Right forelimb (tissue), 1 donor: ENCODE data around the gene PRDM7.

ENCODE experiments used
- DNase-seq: peaks from one replicate; pipeline ENCODE4 v3.0.0-alpha.2; 2018

Gene PRDM7

GRCh38 chr16:90033387-90033786 lies 43.7 kb downstream of the PRDM7 start:
- no peak for DNase-seq

GRCh38 chr16:90032674-90033331 lies 44.3 kb downstream of the PRDM7 start:
- no peak for DNase-seq

DNA sequence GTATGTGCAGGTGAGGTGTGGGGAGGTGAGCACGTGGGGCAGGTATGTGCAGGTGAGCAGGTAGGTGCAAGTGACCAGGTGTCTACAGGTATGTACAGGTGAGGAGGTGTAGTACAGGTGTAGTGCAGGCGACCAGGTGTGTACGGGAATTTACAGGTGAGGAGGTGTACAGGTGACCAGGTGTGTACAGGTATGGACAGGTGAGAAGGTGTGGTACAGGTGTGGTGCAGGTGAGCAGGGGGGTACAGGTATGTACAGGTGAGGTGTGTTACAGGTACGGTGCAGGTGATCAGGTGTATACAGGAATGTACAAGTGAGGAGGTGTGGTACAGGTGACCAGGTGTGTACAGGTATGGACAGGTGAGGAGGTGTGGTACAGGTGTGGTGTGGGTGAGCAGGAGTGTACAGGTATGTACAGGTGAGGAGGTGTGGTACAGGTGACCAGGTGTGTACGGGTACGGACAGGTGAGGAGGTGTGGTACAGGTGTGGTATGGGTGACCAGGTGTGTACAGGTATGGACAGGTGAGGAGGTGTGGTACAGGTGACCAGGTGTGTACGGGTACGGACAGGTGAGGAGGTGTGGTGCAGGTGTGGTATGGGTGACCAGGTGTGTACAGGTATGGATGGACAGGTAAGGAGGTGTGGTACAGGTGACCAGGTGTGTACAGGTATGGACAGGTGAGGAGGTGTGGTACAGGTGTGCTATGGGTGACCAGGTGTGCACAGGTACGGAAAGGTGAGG lies 45.0 kb downstream of the PRDM7 start:
- DNase-seq = peak; percentile 72

DNA sequence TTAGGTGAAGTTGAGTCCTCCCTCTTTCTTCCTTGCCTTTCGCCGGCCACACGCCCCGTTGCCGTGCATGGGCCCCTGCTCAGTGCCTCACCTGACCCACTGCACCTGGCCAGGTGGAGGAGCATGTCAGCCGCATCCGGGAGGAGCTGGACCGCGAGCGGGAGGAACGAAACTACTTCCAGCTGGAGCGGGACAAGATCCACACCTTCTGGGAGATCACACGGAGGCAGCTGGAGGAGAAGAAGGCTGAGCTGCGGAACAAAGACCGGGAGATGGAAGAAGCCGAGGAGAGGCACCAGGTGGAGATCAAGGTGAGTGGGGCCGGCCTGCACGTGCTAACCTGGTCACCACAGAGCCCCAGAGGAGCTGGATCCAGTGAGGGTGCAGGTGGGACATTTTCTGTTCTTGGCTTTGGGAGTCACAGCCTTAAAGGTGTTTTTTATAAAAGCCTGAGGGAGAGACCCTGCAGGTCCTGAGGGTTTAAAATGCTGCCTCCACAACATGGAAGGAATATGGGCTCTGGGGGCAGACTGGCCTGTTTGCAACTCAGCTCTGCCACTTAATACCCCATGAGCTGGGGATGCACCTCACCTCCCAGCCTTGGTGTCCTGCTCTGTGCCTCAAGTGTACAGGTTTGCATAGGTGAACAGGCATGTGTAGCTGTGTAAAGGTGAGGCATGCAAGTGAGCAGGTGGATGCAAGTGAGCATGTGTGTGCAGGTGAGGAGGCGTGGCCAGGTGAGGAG lies 45.8 kb downstream of the PRDM7 start:
- DNase-seq = no peak

- no peak for DNase-seq
Measured at GRCh38 chr16:90028985-90029384, 48.1 kb downstream of the PRDM7 start.

- DNase-seq = no peak
Measured at GRCh38 chr16:90027611-90028010, 49.5 kb downstream of the PRDM7 start.

DNA sequence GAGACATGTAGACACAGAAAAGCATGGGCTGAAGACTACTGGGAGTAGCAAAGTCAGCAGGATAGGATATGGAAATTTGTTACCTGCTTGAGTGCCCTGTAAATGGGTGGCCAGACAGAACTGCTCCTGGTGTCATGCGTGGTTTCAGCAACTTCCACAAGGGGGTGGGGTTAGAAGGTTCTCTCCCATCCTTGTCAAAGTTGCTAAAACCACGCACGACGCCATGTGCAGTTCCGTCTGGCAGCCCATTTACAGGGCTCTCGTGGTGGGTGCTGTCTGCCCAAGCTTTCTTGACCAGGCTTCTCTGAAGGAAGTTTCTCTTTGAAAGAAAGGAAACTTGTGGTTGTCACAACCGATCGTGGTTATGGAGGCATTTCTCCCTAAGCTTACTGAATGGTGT lies 51.0 kb downstream of the PRDM7 start:
- no peak for DNase-seq

- DNase-seq = no peak
Measured at GRCh38 chr16:90023078-90023447, 54.1 kb downstream of the PRDM7 start.

DNA sequence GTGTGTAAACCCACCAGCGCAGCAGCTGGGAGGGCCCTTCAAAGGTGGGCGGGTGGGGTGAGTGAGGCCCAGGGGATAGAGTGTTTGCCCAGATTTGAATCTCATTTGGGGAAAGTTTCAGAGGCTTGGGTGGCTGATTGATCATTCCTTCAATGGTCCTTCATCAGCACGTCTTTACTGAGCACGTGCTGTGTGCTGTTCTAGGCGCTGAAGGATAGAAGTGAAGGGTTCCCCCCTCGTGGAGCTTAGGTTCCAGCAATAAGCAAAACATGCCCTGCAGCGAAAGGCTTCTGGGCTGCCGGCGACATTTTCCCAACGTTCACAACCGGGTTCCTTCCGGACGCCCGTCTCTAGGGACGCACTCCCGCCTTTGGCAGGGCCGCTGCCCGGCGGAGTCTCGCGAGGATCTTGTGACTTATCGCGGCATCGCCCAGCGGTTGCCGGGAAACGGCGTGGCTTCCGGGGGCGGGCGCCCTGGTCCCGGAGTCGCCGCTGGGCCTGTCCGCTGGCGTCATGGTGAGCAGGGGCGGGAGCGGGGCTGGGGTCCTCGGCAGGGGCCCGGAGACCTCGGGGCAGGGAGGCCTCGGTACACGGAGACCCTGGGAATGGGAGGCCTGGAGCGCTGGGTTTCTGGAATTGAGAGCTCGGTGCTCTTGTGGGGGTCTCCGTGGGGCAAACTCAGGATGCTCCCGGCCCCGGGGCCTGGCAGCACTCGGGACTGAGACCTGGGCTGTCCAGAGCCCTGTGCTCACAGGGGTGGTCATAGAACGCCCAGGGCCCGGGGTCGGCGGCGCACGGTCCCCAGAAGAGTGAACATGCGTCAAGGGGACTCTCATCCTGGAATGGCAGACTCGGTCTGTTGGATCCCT lies 54.7 kb downstream of the PRDM7 start:
- peak; percentile 92 for DNase-seq

DNA sequence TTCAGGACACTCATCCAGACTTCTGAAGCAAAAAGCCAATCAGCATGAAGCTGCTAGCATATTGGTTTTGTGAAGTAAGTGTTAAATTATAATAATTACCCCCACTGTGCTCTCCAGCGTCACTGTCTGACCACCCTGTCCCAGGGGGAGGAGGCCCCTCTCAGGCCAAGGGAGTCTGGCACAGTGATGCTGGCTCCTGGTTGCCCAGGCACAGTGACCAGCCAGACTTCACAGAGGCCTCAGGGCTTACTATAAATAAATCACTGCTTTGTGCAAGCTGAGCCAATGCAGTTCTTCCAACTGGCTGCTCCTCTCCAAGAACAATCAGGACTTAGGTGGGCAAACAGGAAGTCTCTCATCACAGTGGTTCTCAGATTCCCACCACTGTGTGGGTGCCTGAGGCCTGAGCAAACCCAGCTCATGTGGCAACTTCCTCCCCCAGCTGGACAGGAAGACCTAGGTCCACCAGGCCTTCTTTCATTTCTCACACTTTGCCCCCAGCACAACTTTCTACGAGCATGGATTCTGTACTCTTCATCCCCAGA lies 56.2 kb downstream of the PRDM7 start:
- no peak for DNase-seq

DNA sequence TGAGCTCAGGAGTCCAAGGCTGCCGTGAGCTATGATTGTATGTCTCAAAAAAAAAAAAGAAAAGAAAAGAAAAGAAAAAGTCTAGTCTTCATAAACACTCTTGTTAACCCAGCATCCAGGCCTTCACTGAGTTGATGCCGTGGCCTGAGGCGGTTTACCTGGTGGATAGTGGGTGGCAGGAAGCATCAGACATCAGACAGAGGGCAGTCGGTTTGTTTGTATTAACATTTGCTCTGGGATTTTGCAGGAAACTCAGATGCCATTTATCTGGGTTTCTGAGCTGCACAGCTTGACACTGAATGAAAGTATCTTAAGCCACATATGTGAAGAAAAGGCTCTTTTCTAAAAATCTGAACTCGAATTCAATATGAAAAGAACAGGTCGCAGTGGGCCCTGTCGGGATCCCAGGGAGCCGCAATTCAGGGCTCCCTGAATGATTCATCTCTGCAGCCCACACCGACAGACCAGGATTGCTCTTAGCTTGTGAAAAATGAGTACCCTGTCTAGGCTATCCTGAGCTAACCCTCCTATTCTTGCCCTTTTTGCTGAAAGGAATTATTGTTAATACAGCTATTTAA lies 56.8 kb downstream of the PRDM7 start:
- DNase-seq = no peak

DNA sequence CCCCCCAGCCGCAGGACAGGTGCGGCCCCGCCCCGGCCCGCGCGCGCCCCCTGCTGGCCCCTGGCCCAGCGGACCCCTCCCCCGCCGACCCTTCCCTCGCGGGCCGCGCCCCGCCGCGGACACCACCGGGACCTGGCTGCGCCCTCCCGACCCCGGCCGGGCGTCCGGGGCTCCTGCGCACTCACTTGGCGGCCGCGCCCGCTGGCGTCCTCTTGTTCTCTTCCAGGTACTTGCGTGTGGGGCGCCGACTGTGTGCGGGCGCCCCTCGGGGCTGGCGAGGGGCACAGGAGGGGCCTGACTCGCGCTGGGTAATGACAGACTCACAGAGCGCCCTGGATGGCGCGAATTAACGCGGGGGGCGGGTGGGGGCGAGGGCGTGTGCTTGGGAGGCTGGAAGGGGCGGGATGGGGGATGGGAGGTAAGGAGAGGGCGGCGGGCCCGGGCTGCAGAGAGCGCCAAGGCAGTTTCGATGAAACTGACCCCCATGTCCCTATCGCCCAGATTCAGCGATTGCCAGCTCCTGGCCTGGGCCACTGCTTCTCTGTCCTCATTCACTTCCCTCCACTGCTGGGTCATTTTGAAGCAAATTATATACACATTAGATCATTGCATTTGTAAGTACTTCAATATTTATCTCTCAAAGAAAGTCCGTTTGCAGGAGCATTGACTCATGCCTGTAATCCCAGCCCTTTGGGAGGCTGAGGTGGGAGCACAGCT lies 57.4 kb downstream of the PRDM7 start:
- no peak for DNase-seq

- DNase-seq = no peak
Measured at GRCh38 chr16:90018652-90019542, 58.2 kb downstream of the PRDM7 start, which contains the start of gene DBNDD1. TSS of gene DBNDD1 (minus strand) at chr16:90019456. CDS start at chr16:90019341, 115 bp downstream.

DNA sequence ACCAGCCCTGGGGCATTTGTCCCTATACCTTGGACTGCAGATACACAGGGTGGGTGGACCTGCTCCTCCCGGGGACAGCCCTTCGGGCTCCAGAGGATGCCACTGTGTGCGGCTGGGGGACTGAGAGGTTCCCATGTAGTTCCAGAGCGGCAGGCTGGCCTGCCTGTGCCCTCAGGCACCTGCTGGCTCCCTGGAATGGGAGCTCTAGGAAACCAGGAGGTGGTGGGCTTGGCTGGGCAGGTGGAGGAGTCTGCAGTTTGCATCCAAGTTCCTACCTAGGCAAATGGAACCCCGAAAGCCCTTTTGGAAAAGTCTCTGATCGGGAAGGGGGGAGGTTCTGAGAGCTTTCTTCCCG lies 58.9 kb downstream of the PRDM7 start:
- no peak for DNase-seq

GRCh38 chr16:90016339-90016950 lies 60.7 kb downstream of the PRDM7 start:
- DNase-seq = no peak

DNA sequence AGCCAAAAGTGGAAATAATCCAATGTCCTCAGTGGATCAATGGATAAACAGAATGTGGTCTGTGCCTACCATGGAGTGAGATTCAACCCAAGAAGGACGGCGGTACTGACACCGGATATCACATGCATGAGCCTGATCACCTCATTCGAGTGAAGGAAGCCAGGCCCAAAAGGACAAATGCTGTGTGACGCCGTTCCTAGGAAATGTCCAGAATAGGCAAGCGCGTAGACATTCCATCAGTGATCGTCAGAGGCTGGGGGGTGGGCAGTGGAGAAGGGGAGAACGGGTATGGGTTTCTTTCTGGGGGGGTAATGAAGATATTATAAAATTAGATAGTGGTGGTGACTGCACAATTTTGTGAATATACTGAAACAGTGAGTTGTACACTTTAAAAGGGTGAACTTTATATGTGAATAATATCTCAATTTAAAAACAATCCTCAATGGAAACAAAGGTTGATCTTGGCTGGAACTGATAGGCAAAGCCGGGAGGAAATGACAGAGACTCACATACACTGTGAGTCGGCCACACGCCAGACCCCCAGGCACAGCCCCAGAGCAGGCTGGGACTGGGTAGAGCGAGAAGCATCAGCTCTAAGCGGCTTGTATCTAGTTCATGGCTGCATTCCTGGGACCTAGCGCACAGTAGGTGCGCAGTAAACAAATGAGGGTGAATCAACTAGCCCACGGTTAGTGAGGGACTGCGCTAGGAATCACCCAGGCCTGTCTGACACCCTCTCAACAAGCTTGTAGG lies 61.4 kb downstream of the PRDM7 start:
- DNase-seq = no peak

DNA sequence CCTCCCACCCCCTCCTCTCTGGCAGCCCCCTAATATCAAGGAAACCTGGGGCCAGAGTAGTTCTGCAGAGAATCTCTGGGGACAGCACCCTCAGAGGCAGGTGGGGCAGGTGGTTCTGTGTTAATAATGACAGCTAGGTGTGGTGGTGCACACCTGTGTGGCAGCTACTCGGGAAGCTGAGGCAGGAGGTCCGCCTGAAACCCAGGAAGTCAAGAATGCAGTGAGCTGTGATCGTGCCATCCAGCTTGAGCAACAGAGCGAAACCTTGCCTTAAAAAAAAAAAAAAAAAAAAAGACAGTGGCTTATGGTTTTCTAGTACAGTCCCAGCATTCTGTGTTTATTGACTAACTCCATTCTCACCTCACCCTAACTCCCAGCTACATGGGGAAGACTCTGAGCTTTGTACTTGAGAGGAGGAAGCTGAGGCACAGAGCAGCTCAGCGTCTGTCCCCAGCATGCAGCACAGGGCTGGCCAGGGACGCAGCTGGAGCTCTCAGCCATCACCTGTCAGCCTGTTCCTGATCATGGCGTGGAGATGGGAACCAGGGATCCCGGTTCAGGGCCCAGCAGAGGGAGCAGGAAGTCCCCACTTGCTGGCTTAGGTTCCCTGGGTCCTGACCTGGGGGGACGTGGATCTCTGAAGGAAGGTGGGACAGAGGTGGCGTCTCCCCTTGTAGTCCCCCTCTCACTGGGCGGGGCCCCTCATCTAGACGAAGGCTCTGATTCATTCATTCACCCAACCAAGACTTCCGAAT lies 64.0 kb downstream of the PRDM7 start:
- DNase-seq = no peak

DNA sequence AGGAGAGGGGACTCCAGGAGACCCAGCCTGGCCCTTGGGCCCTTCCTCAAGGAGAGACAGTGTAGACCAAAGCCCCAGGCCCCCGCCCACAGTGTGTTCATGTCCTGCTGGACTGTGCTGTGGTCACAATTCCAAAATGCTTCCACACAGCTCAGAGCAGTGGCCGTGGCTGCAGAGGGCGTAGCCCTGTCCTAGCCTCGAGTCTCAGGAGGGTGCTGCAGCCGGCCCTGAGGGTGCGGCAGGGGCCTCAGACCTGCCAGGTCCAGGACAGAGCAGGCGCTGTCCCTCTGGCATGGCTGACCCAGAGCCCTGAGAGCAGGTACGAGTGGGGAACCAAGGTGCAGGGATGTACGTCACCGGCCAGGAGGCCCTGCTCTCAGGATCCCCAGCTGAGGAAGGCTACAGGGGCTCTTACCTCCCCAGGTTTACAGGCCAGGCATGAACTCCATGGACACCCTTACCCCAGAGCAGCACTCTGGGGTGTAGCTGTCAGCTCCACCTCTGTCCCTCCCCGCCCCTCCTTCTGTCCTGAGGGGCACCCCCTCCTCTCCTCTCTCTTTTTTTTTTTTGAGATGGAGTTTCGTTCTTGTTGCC lies 65.1 kb downstream of the PRDM7 start:
- no peak for DNase-seq
